H9 (cell line): Measurements from ENCODE around the gene TRPV5. TPM values are rescaled to one million over a fixed set of nuclear protein-coding genes. Genes with fewer than 3 reads are reported as not detected.

Experiments
- DNase-seq: peaks from one replicate; pipeline ENCODE4 v3.0.0-alpha.2; 2017
- H2AFZ ChIP-seq: one replicate; pipeline ENCODE4 v1.6.1; 2013; ENCODE audit warnings: mild to moderate bottlenecking, low read length, control low read depth, moderate library complexity
- H2AK5ac ChIP-seq: 2 replicates; pipeline ENCODE4 v1.6.1; 2013; ENCODE audit warnings: low read length, control low read depth, mixed read lengths; ENCODE audit not compliant: insufficient read length
- H2BK120ac ChIP-seq: one replicate; pipeline ENCODE4 v1.6.1; 2013; ENCODE audit warnings: low read depth, mild to moderate bottlenecking, low read length, control low read depth, inconsistent platforms; ENCODE audit not compliant: poor library complexity, severe bottlenecking
- H2BK12ac ChIP-seq: 2 replicates; pipeline ENCODE4 v1.6.1; 2013; ENCODE audit warnings: low read length, control low read depth, mixed read lengths, low read depth; ENCODE audit not compliant: insufficient read length
- H2BK15ac ChIP-seq: 2 replicates; pipeline ENCODE4 v1.6.1; 2013; ENCODE audit warnings: low read depth, low read length, control low read depth
- H2BK20ac ChIP-seq: one replicate; pipeline ENCODE4 v1.6.1; 2013; ENCODE audit warnings: low read depth, mild to moderate bottlenecking, low read length, control low read depth, inconsistent platforms; ENCODE audit not compliant: poor library complexity, severe bottlenecking
- H2BK5ac ChIP-seq: 2 replicates; pipeline ENCODE4 v1.6.1; 2013; ENCODE audit warnings: low read length, control low read depth, mixed read lengths; ENCODE audit not compliant: insufficient read length
- H3K14ac ChIP-seq: 2 replicates; pipeline ENCODE4 v1.6.1; 2013; ENCODE audit warnings: low read length, control low read depth; ENCODE audit not compliant: insufficient read depth
- H3K18ac ChIP-seq: 2 replicates; pipeline ENCODE4 v1.6.1; 2013; ENCODE audit warnings: low read depth, mild to moderate bottlenecking, mixed read lengths, low read length, control low read depth; ENCODE audit not compliant: insufficient read length
- H3K23ac ChIP-seq: 2 replicates; pipeline ENCODE4 v1.6.1; 2013; ENCODE audit warnings: low read length, control low read depth, mixed read lengths, low read depth; ENCODE audit not compliant: insufficient read length
- H3K23me2 ChIP-seq: 2 replicates; pipeline ENCODE4 v1.6.1; 2013; ENCODE audit warnings: low read depth, mild to moderate bottlenecking, mixed read lengths, low read length, control low read depth; ENCODE audit not compliant: insufficient read length, poor library complexity, severe bottlenecking
- H3K27ac ChIP-seq: 2 replicates; pipeline ENCODE4 v1.5.1; 2013; ENCODE audit warnings: low read length, control low read depth, mixed read lengths, low read depth; ENCODE audit not compliant: insufficient read length
- H3K27me3 ChIP-seq: 2 replicates; pipeline ENCODE4 v1.6.1; 2013; ENCODE audit warnings: low read length, control low read depth, inconsistent platforms; ENCODE audit not compliant: insufficient read depth
- H3K4ac ChIP-seq: 2 replicates; pipeline ENCODE4 v1.6.1; 2013; ENCODE audit warnings: low read depth, mild to moderate bottlenecking, control low read depth, inconsistent platforms, low read length, moderate library complexity
- H3K4me1 ChIP-seq: 2 replicates; pipeline ENCODE4 v1.6.1; 2013; ENCODE audit warnings: low read length, control low read depth, inconsistent platforms; ENCODE audit not compliant: insufficient read depth
- H3K4me2 ChIP-seq: 2 replicates; pipeline ENCODE4 v1.6.1; 2013; ENCODE audit warnings: low read length, control low read depth, mixed read lengths; ENCODE audit not compliant: insufficient read length, insufficient read depth
- H3K56ac ChIP-seq: 2 replicates; pipeline ENCODE4 v1.6.1; 2013; ENCODE audit warnings: low read depth, mild to moderate bottlenecking, mixed read lengths, low read length, control low read depth; ENCODE audit not compliant: insufficient read length
- H3K79me1 ChIP-seq: 2 replicates; pipeline ENCODE4 v1.6.1; 2013; ENCODE audit warnings: low read depth, mild to moderate bottlenecking, moderate library complexity, low read length, control low read depth, inconsistent platforms; ENCODE audit not compliant: insufficient read depth, poor library complexity, severe bottlenecking
- H3K79me2 ChIP-seq: 2 replicates; pipeline ENCODE4 v1.6.1; 2013; ENCODE audit warnings: low read length, control low read depth, inconsistent platforms; ENCODE audit not compliant: insufficient read depth
- H3K9ac ChIP-seq: 2 replicates; pipeline ENCODE4 v1.6.1; 2013; ENCODE audit warnings: low read length, control low read depth, mixed read lengths; ENCODE audit not compliant: insufficient read length; ENCODE audit errors: extremely low read depth
- H3K9me3 ChIP-seq: one replicate; pipeline ENCODE4 v1.6.1; 2013; ENCODE audit warnings: low read depth, low read length, inconsistent platforms; ENCODE audit not compliant: control insufficient read depth
- H3T11ph ChIP-seq: one replicate; pipeline ENCODE4 v1.6.1; 2013; ENCODE audit warnings: mild to moderate bottlenecking, low read length, control low read depth, inconsistent platforms
- H4K20me1 ChIP-seq: one replicate; pipeline ENCODE4 v1.6.1; 2013; ENCODE audit not compliant: control insufficient read depth, insufficient read length, insufficient read depth
- H4K5ac ChIP-seq: 2 replicates; pipeline ENCODE4 v1.6.1; 2013; ENCODE audit warnings: low read depth, mild to moderate bottlenecking, mixed read lengths, low read length, control low read depth; ENCODE audit not compliant: insufficient read length
- H4K8ac ChIP-seq: replicated peaks from 2 replicates; pipeline ENCODE4 v1.6.1; 2013; ENCODE audit warnings: low read length, control low read depth, mixed read lengths, low read depth; ENCODE audit not compliant: insufficient read length
- H4K91ac ChIP-seq: 2 replicates; pipeline ENCODE4 v1.6.1; 2013; ENCODE audit warnings: low read depth, mild to moderate bottlenecking, moderate library complexity, mixed read lengths, low read length, control low read depth; ENCODE audit not compliant: insufficient read length
- H3K27ac Mint-ChIP-seq, 3 experiments: 2 replicates in 2 of 3; 3 replicates in 1 of 3; pipeline ENCODE4 v1.8.0; 2020 to 2021; ENCODE audit warnings: mixed read lengths in 3 of 3, mild to moderate bottlenecking in 1 of 3, moderate library complexity in 1 of 3
- H3K27me3 Mint-ChIP-seq: 2 replicates; pipeline ENCODE4 v1.8.0; 2021; ENCODE audit warnings: low read depth, mild to moderate bottlenecking, moderate library complexity, mixed read lengths
- H3K36me3 Mint-ChIP-seq, 3 experiments: 2 replicates in 2 of 3; 3 replicates in 1 of 3; pipeline ENCODE4 v1.8.0; 2020 to 2021; ENCODE audit warnings: low read depth in 3 of 3, mixed read lengths in 3 of 3; ENCODE audit not compliant: insufficient read depth in 1 of 3
- H3K4me1 Mint-ChIP-seq, 2 experiments: 2 replicates each; pipeline ENCODE4 v1.8.0; 2020; ENCODE audit warnings: mixed read lengths in 2 of 2
- H3K4me3 Mint-ChIP-seq, 2 experiments: 2 replicates in 1 of 2; 3 replicates in 1 of 2; pipeline ENCODE4 v1.8.0; 2020 to 2021; ENCODE audit warnings: mild to moderate bottlenecking in 2 of 2, mixed read lengths in 2 of 2, moderate library complexity in 1 of 2
- H3K9me3 Mint-ChIP-seq, 2 experiments: 2 replicates in 1 of 2; 3 replicates in 1 of 2; pipeline ENCODE4 v1.8.0; 2020; ENCODE audit warnings: mild to moderate bottlenecking in 2 of 2, mixed read lengths in 2 of 2, moderate library complexity in 1 of 2
- WGBS: extraction: QIAGEN DNeasy Blood & Tissue Kit; methylation state at CpG from one replicate; pipeline ENCODE4 v1.1.7; 2013; ENCODE audit warnings: missing lambda C conversion rate, low lambda C conversion rate, mixed read lengths; ENCODE audit not compliant: insufficient read length; ENCODE audit errors: extremely low coverage; 5-methylcytosine and 5-hydroxymethylcytosine counted together
- total RNA-seq: library from RNA; stranded (reverse); gene quantifications from 2 replicates; pipeline ENCODE4 v1.2.1, GENCODE V29; 2021
- TF ChIP-seq, protein P1 (sequence below): fragments of 200-600 bp; sonication (generic); conservative IDR thresholded peaks from 3 replicates; pipeline ENCODE4 v1.8.0; 2021; ENCODE audit warnings: antibody characterized with exemption, mild to moderate bottlenecking

Gene TRPV5
- total RNA-seq, 1 experiment from 2014 or later, result not detected

DNA sequence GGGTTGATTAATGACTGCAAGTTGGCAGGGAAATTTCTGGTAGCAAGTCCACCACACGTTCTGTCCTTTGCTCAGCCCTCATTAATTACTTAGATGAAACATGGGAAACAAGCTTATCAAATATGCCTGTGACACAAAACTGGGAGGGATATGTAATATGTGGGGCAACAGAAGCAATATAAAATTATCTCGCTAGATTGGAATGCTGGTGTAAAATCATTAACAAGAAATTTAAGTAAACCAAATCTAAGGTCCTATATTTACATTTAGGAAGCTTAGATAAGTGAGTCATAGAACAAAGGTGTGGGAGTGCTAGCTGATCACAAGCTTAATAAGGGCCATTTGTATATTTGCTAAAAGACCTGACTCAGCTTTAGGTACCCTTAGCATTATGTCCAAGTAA lies 23.5 kb downstream of the TRPV5 start:
- Mint-ChIP-seq H3K36me3 (peaks cover 3 to 12% (median 6%) of the 10 kb centered on the region in 3 experiments; a peak in 6 of 7 replicates), H3K4me3 (no peak overlapping the region), H3K4me1 (peaks cover 4 to 7% of the 10 kb centered on the region in 2 experiments), H3K27me3 (peaks cover 14% of the 10 kb centered on the region), H3K9me3 (peaks cover 15 to 17% of the 10 kb centered on the region in 2 experiments), H3K27ac (no peak overlapping the region)
- Histone ChIP-seq H3K4me1 (no peaks in the 10 kb centered on the region), H3K27ac (no peak overlapping the region), H3K4me2 (no peak overlapping the region), H3K4ac (no peak overlapping the region), H2BK120ac (no peak overlapping the region), H3K18ac (no peak overlapping the region), H4K5ac (no peak overlapping the region), H4K20me1 (no peaks in the 10 kb centered on the region), H3K9ac (no peak overlapping the region), H3K56ac (no peak overlapping the region), H2BK15ac (no peak overlapping the region), H3K23me2 (no peaks in the 10 kb centered on the region), H3K27me3 (no peaks in the 10 kb centered on the region; the same call in 1 of the 2 replicates), H4K91ac (no peak overlapping the region), H3K79me1 (no peaks in the 10 kb centered on the region), H3K9me3 (peaks cover 6% of the 10 kb centered on the region), H3K79me2 (no peaks in the 10 kb centered on the region), H2AFZ (no peak overlapping the region), H3T11ph (no peak overlapping the region), H2AK5ac (no peak overlapping the region), H3K14ac (no peak overlapping the region), H4K8ac (no peak overlapping the region), H2BK20ac (no peak overlapping the region), H3K23ac (no peak overlapping the region), H2BK12ac (no peak overlapping the region), H2BK5ac (no peak overlapping the region)
- DNase-seq, result no peak
- WGBS, result no CpG with 5 or more reads among the region's 2 CpGs
- TF ChIP-seq, protein P1, sequence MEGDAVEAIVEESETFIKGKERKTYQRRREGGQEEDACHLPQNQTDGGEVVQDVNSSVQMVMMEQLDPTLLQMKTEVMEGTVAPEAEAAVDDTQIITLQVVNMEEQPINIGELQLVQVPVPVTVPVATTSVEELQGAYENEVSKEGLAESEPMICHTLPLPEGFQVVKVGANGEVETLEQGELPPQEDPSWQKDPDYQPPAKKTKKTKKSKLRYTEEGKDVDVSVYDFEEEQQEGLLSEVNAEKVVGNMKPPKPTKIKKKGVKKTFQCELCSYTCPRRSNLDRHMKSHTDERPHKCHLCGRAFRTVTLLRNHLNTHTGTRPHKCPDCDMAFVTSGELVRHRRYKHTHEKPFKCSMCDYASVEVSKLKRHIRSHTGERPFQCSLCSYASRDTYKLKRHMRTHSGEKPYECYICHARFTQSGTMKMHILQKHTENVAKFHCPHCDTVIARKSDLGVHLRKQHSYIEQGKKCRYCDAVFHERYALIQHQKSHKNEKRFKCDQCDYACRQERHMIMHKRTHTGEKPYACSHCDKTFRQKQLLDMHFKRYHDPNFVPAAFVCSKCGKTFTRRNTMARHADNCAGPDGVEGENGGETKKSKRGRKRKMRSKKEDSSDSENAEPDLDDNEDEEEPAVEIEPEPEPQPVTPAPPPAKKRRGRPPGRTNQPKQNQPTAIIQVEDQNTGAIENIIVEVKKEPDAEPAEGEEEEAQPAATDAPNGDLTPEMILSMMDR, result no peak
